Suprapubic skin (tissue), 4 donors: ENCODE results near the gene RFPL2. TPM values are rescaled to one million over a fixed set of nuclear protein-coding genes. Genes with fewer than 3 reads are reported as not detected.
"Not testable (repeated sequence)": the region's sequence is repeated elsewhere in the genome, so short reads cannot be mapped to it uniquely, and the experiment has no call there.

Experiments used
- DNase-seq, 2 donors: peaks; one replicate each; pipeline ENCODE4 v3.0.0-alpha.2; 2019; ENCODE audit warnings: low spot score in 2 of 2
- H3K27ac ChIP-seq: fragments of 200-600 bp; sonication (generic); one replicate; pipeline ENCODE4 v1.5.1; 2019
- H3K27me3 ChIP-seq: fragments of 200-600 bp; sonication (generic); one replicate; pipeline ENCODE4 v1.5.1; 2019
- H3K36me3 ChIP-seq: fragments of 200-600 bp; sonication (generic); one replicate; pipeline ENCODE4 v1.5.1; 2019
- H3K4me1 ChIP-seq: fragments of 200-600 bp; sonication (generic); one replicate; pipeline ENCODE4 v1.5.1; 2019
- H3K4me3 ChIP-seq: fragments of 200-600 bp; sonication (generic); one replicate; pipeline ENCODE4 v1.5.1; 2019; ENCODE audit warnings: mild to moderate bottlenecking
- H3K9me3 ChIP-seq: fragments of 200-600 bp; sonication (generic); one replicate; pipeline ENCODE4 v1.5.1; 2019
- EP300 ChIP-seq: sonication (generic); formaldehyde crosslinking; IDR thresholded peaks from one replicate; pipeline ENCODE4 v1.6.1; 2017; ENCODE audit warnings: antibody characterized with exemption
- POLR2A ChIP-seq, 2 donors: fragments of 450-650 bp; IDR thresholded peaks; one replicate each; pipeline ENCODE4 v1.6.1; 2017; ENCODE audit warnings: antibody characterized with exemption in 2 of 2, mild to moderate bottlenecking in 2 of 2, moderate library complexity in 2 of 2
- POLR2AphosphoS5 ChIP-seq, 3 donors: sonication (generic); formaldehyde crosslinking; IDR thresholded peaks; one replicate each; pipeline ENCODE4 v1.6.1; 2017; ENCODE audit warnings: antibody characterized with exemption in 3 of 3
- WGBS: methylation state at CpG from one replicate; pipeline ENCODE4 v1.1.5; 2018; 5-methylcytosine and 5-hydroxymethylcytosine counted together
- total RNA-seq, 4 donors: library from RNA; depleted of rRNA; stranded (reverse); fragments of >200 nt; gene quantifications; one replicate each; pipeline ENCODE4 v1.1.0, GENCODE V29; 2016
- TF ChIP-seq, protein P1 (sequence below), 2 donors: fragments of 200-600 bp in 1 of 2; fragments of 450-650 bp in 1 of 2; sonication (generic) in 1 of 2; IDR thresholded peaks; one replicate each; pipeline ENCODE4 v1.5.1; 2016 to 2019; ENCODE audit warnings: antibody characterized with exemption in 2 of 2, mild to moderate bottlenecking in 1 of 2, moderate library complexity in 1 of 2

The RFPL2 gene
- total RNA-seq, 4 donors from 2014 or later, result not detected

DNA sequence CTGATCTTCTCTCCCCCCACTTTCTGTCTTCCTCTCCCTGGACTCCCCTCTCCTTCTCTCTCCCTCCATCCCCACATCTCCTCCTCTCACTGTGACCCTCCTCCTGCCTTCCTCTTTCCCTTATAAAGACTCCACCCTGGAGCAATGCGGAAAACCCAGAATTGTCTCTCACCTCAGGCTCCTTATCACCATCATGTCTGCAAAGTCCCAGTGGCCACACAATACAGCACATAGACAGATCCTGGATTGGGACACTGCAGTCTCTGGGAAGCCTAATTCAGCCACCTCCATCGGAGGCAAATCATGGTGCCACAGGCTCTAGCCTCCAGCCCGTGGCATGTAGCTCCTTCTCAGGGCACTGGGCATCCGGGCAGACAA, 2.7 kb downstream of the RFPL2 start:
- no peaks in the 10 kb centered on the region for H3K36me3 ChIP-seq
- no peak for DNase-seq
- H3K27me3 ChIP-seq, result peaks cover 55% of the 10 kb centered on the region
- 51% methylated on average over 3 of the region's 4 CpGs for WGBS
- H3K27ac ChIP-seq, result no peak overlapping the region
- H3K9me3 ChIP-seq, result no peaks in the 10 kb centered on the region
- H3K4me1 ChIP-seq, result peaks cover 21% of the 10 kb centered on the region
- H3K4me3 ChIP-seq, result no peak overlapping the region
- no peak for TF ChIP-seq EP300
- TF ChIP-seq POLR2A (IDR thresholded peaks at IDR 0.05), result no peak
- TF ChIP-seq, protein P1, sequence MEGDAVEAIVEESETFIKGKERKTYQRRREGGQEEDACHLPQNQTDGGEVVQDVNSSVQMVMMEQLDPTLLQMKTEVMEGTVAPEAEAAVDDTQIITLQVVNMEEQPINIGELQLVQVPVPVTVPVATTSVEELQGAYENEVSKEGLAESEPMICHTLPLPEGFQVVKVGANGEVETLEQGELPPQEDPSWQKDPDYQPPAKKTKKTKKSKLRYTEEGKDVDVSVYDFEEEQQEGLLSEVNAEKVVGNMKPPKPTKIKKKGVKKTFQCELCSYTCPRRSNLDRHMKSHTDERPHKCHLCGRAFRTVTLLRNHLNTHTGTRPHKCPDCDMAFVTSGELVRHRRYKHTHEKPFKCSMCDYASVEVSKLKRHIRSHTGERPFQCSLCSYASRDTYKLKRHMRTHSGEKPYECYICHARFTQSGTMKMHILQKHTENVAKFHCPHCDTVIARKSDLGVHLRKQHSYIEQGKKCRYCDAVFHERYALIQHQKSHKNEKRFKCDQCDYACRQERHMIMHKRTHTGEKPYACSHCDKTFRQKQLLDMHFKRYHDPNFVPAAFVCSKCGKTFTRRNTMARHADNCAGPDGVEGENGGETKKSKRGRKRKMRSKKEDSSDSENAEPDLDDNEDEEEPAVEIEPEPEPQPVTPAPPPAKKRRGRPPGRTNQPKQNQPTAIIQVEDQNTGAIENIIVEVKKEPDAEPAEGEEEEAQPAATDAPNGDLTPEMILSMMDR (IDR thresholded peaks at IDR 0.05), result no peak
- no peak for TF ChIP-seq POLR2AphosphoS5 (IDR thresholded peaks at IDR 0.05)

DNA sequence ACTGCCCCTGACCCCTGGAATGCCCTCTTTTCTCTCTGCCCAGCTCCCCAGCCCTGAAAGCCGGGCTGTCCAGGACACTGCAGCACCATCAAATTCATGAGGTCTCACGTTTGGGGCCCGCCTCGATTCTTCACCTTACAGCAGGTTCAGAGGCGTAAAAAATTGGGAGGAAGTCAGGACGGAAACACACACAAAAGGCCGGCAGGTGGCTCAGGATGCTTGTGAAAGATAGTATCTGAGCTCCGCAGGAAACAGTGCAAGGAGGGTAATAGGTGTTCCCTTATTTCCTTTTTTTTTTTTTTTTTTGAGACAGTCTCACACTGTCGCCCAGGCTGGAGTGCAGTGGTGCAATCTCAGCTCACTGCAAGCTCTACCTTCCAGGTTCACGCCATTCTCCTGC, 4.1 kb downstream of the RFPL2 start:
- TF ChIP-seq POLR2AphosphoS5 (IDR thresholded peaks at IDR 0.05) (no peak), POLR2A (IDR thresholded peaks at IDR 0.05) (no peak), EP300 (no peak)
- TF ChIP-seq, protein P1 (IDR thresholded peaks at IDR 0.05), result no peak
- no peaks in the 10 kb centered on the region for H3K9me3 ChIP-seq
- H3K27me3 ChIP-seq, result peaks cover 54% of the 10 kb centered on the region
- H3K36me3 ChIP-seq, result no peaks in the 10 kb centered on the region
- H3K27ac ChIP-seq, result no peak overlapping the region
- 72% methylated on average over 10 of the region's 10 CpGs for WGBS
- DNase-seq, result no peak
- no peak overlapping the region for H3K4me3 ChIP-seq
- peaks cover 21% of the 10 kb centered on the region for H3K4me1 ChIP-seq

DNA sequence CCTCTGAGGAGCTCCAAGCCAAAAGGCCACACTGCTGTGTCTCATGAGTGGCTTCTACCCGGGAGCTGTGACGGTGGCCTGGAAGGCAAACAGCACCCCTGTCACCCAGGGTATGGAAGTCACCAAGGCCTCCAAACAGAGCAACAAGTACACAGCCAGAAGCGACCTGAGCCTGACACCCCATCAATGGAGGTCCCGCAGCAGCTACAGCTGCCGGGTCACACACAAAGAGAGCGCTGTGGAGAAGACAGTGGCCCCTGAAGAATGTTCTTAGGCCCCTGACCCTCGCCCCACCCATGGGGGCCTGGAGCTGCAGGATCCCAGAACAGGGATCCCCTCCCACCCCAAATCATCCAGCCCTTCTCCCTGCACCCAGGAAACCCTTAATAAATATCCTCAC, 4.9 kb downstream of the RFPL2 start:
- no peak for DNase-seq
- Histone ChIP-seq H3K4me1 (peaks cover 21% of the 10 kb centered on the region), H3K27me3 (peaks cover 46% of the 10 kb centered on the region), H3K9me3 (no peaks in the 10 kb centered on the region), H3K27ac (no peak overlapping the region), H3K36me3 (no peaks in the 10 kb centered on the region), H3K4me3 (no peak overlapping the region)
- WGBS, result 88% methylated on average over 5 of the region's 7 CpGs
- TF ChIP-seq POLR2AphosphoS5 (IDR thresholded peaks at IDR 0.05) (no peak), POLR2A (IDR thresholded peaks at IDR 0.05) (no peak), EP300 (no peak)
- TF ChIP-seq, protein P1 (IDR thresholded peaks at IDR 0.05), result no peak

DNA sequence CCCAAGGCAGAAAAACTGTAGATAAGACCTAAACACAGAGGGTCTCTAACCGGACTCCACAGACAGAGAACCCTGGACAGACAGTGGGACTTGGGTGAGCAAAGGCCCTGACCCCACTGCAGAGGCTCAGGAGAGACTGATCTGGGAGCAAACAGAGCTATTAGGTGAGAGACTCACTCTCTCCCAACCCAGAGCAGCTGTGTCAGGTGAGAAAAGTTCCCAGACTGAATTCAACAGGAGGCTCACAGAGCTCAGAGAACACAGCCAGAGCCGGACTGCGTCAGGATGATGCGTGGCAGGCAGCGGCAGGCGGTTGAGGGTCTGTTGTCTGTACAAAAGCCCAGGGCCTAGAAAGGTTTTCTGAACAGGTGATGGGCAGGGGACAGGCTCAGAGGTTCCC, 5.5 kb downstream of the RFPL2 start:
- TF ChIP-seq, protein P1 (IDR thresholded peaks at IDR 0.05), result no peak
- TF ChIP-seq EP300 (no peak), POLR2A (IDR thresholded peaks at IDR 0.05) (no peak), POLR2AphosphoS5 (IDR thresholded peaks at IDR 0.05) (no peak)
- no peak for DNase-seq
- Histone ChIP-seq H3K27ac (no peak overlapping the region), H3K4me3 (no peak overlapping the region), H3K27me3 (peaks cover 40% of the 10 kb centered on the region), H3K9me3 (no peaks in the 10 kb centered on the region), H3K4me1 (peaks cover 19% of the 10 kb centered on the region), H3K36me3 (no peaks in the 10 kb centered on the region)
- WGBS, result 95% methylated on average over 6 of the region's 6 CpGs

DNA sequence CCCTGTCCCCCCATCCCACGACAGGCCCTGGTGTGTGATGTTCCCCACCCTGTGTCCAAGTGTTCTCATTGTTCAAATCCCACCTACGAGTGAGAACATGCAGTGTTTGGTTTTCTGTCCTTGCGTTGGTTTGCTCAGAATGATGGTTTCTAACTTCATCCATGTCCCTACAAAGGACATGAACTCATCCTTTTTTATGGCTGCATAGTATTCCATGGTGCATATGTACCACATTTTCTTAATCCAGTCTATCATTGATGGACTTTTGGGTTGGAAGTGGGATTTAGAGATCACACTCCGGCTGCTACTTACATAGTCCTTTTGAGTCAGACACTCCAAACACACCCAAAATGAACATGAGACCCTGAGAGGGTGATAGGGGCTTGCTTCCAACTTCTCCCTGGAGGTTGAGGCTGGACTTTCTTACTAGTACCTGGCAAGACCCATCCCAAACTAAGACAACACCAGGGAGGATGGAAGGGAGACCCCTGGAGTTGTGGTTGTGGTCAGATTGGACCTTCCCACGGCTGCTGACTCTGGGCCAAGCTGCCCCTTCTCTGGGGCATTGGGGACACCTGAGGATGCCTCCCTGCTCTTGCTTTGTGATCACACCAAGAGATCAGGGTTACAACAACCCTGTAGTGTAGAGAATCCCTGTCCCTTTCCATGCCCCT, 7.2 kb downstream of the RFPL2 start:
- H3K4me1 ChIP-seq, DNase-seq, H3K9me3 ChIP-seq, H3K4me3 ChIP-seq, H3K27ac ChIP-seq, H3K36me3 ChIP-seq: not testable (repeated sequence)
- peaks cover 24% of the 10 kb centered on the region for H3K27me3 ChIP-seq
- 84% methylated on average over 5 of the region's 5 CpGs for WGBS

DNA sequence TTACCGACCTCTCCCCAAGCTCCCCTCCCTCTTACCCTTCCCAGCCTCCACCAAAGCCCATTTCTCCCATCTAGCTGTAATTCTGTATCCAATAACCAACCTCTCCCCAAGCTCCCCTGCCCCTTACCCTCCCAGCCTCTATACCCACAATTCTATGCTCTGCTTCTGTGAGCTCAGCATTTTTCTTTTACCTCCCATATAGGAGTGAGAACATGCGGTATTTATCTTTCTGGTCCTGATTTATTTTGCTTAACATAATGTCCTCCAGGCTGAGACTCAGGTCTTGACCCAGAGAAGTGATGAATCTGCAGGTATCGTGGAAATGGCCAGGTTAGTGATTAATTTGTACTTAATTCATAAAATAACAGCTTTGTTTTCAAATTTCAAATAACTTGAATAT, 9.0 kb downstream of the RFPL2 start:
- H3K4me1 ChIP-seq, H3K4me3 ChIP-seq, H3K9me3 ChIP-seq, DNase-seq, H3K27ac ChIP-seq, H3K36me3 ChIP-seq: not testable (repeated sequence)
- H3K27me3 ChIP-seq, result peaks cover 12% of the 10 kb centered on the region
- WGBS, result 62% methylated on average over 3 of the region's 3 CpGs

DNA sequence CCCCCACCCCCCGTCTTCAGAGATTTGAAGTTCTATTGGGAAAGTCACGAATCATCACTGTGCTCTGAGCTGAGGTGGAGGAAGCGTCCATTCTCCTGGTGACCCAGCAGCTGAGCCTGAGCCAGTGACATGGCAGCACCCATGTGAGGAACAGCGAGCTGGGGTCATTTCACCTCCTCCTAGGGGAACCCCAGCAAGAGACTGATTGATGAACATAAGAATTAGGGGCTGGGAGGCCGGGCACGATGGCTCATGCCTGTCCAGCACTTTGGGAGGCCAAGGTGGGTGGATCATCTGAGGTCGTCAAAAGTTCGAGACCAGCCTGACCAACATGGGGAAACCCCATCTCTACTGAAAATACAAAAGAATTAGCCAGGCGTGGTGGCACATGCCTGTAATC, 11.5 kb downstream of the RFPL2 start:
- not testable (repeated sequence) for H3K27me3 ChIP-seq, H3K4me1 ChIP-seq, H3K9me3 ChIP-seq, H3K4me3 ChIP-seq, H3K27ac ChIP-seq, H3K36me3 ChIP-seq
- 82% methylated on average over 7 of the region's 9 CpGs for WGBS
- peak in 1 of 2 donors; percentile 67 for DNase-seq

DNA sequence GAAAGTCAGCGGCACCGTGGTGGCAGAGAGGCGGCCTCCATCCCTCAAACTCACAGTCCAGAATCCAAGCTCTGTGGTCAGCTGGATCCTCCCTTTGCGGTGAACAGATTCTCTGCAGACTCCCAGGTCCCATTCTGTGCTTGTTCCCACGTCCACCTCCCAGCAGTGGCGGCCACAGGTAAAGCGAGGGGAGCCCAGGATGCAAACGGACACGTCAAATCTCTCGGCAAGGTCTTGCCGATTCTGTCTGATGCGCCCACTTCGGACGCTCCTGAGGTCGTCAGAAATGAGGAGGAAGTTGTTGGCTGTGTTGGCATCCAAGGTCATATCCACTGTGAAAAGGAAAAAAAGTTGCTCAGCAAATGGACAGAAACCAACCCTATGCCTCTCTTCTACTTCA, 13.9 kb downstream of the RFPL2 start:
- H3K4me3 ChIP-seq, H3K9me3 ChIP-seq, H3K36me3 ChIP-seq, H3K27me3 ChIP-seq, H3K27ac ChIP-seq, H3K4me1 ChIP-seq: not testable (repeated sequence)
- WGBS, result 87% methylated on average over 15 of the region's 15 CpGs
- peak in 1 of 2 donors; percentile 47 for DNase-seq
